GM21619 (cell line): ENCODE data around the gene ZBTB18.
"Not testable (repeated sequence)": the region's sequence is repeated elsewhere in the genome, so short reads cannot be mapped to it uniquely, and the experiment has no call there.

Experiments
- ATAC-seq: cut with Tn5 transposase; IDR thresholded peaks from one replicate; pipeline ENCODE4 v1.9.1; 2021; ENCODE audit not compliant: unreplicated experiment

ZBTB18 gene

GRCh38 chr1:244050835-244051444, at the start of gene ZBTB18:
ZBTB18 (plus strand) TSS chr1:244051283; CDS start chr1:244051432, 149 bp downstream.
- no peak for ATAC-seq

DNA sequence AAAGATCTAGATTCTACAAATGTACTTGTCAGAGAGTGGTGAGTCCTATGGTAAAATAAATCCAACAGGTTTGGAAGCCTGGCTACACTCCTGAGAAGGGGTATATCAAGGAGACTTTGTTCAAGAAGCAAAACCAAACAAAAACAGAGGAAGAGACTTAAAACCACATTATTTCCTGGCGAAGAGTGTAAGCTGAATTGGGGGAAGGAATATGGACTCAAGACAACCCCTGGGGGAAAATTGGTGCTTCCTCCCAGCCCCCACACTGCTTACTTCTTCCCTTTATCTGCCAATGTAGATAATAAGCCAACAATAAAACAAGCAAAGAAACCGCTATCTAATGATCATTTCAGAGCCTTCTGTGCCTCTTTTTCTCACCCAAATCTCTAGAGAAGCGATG, 48.4 kb upstream of the ZBTB18 start:
- no peak for ATAC-seq

- ATAC-seq = no peak
Observed at GRCh38 chr1:244005455-244005854, 45.6 kb upstream of the ZBTB18 start.

DNA sequence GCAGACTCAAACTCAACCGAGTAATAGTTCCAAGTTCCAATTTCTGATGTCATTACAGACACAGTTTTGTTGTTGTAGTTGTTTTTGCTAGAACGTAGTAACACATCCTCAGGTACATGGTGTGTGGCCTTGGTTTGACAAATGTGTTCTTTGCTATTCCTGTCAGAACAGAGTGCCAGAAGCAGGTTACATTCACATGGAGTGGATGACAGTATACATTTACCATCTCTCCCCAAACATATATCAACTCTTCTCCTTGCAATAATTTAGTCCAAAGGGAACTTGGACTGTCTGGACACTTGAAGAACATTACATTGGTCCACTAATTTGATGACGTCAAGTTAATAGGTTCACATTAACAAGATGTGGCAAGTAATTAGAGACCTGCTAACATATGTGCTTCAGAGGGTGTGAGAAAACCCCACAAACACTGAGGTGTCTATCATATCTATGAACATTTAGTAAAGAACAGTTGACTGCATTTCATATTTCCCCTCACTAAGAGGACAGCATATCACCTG, 44.6 kb upstream of the ZBTB18 start:
- no peak for ATAC-seq

GRCh38 chr1:244006961-244007360, 44.1 kb upstream of the ZBTB18 start:
- no peak for ATAC-seq

GRCh38 chr1:244010191-244010590, 40.9 kb upstream of the ZBTB18 start:
- no peak for ATAC-seq

- no peak for ATAC-seq
Observed at GRCh38 chr1:244010703-244011123, 40.4 kb upstream of the ZBTB18 start.

DNA sequence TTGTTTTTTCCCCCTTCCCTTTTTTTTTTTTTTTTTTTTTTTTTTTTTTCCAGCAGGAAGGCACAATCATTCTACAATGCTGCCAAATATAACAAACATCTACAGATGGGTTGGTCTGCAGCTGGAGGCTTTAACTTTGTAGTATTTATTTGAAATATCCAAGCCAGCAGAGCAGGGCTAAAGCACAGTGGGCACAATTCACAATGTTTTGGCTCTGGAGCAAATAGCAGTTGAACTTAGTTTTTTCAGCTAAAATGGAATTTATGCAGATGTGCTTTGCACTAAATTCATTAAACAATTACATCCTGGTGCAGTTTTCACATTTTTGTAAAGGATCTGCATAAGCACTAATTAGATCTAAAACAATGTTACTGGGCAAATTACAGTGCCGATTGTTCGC, 39.8 kb upstream of the ZBTB18 start:
- no peak for ATAC-seq

DNA sequence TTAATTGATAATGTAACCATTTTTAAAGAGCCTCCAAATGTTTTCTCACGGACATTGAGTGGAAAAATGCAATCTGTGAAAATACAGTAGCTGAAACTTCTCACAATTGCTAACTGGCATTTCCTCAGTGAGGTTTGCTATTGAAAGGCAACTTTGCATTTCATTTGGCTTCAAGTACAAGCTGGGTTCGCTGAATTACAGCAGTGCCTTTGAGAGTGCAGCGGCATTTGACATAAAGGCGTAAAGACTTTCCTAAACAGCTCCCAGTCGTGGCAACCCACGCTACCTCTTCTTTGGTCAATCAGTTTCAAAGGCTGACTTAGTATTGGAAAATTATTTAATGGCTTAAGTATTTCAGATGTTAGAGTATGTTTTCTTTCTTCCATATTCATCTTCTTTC, 39.3 kb upstream of the ZBTB18 start:
- ATAC-seq = no peak

- no peak for ATAC-seq
Observed at GRCh38 chr1:244012202-244012601, 38.9 kb upstream of the ZBTB18 start.

GRCh38 chr1:244013100-244013499, 38.0 kb upstream of the ZBTB18 start:
- no peak for ATAC-seq

DNA sequence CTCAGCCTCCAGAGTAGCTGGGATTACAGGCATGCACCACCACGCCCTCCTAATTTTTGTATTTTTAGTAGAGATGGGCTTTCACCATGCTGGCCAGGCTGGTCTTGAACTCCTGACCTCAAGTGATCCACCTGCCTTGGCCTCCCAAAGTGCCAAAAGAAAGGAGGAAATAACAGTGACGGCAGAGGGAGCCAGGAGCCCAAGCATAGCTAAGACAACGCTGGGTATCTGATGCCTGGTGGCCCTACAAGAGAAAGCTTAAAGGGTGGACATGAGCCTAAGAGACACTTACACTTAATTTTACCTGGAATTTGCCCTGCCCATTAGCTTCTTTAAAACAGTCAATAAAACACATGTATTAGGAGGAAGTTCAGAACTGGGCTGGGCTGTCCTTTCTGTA, 36.2 kb upstream of the ZBTB18 start:
- ATAC-seq = not testable (repeated sequence)

- ATAC-seq = no peak
Observed at GRCh38 chr1:244019982-244020485, 31.0 kb upstream of the ZBTB18 start.

DNA sequence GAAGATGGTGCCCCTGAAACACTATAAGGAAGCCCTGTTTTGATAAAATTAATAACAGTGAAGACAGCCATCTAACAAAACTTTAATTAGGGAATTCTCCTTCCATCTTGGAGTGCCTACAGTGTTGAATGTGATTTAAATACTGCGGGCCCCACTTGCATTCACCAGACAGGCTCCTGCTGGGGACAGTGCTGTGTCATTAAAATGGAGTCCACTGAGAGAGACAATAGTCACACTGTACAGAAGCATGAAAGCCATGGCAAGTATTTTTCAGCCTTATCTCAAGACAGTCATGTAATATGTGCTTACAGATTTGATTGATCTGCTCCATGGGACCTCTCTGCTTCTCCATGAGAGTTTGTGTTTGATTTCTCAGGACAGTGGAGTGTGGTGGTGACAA, 29.7 kb upstream of the ZBTB18 start:
- ATAC-seq = no peak

DNA sequence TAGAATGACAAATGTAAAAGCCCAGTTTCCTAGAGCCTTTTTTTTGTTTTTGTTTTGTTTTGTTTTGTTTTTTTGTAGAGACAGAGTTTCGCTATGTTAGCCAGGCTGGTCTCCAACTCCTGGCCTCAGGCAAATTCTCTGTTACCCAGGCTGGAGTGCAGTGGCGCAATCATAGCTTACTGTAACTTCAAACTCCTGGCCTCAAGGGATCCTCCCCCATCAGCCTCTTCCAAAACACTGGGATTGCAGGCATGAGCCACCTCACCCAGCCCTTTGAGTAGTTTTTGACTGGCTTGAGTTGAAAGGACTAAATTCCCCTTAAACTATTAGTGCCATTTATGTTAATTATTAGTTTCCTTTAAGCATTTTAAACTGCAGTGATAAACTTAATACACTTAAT, 28.8 kb upstream of the ZBTB18 start:
- ATAC-seq = no peak

DNA sequence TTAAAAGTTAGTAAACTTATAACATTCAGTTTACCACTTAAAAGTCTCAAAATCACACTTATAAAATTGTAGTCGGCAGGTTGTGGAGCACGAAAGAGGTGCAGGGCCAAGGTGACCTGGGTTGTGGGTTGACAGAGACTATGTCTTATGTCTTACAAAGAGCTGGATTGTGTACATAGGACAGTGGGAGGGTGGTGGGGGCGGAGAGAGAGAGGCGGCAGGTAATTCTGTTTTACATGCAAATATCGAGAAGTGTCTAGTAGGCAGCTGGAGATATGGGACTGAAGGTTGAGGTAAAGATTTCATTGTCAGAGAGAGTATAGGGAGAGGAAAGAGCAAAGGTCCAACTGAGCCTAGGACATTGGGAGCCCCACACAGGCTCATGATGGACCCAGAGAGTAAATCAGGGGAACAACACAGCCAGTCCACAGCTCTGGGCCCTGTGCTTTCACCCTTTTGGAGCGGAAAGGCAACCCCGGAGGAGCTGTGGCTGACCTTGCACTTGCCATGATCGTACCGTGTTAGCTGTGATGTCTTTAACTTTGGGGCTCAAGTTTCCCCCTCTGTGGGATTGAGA, 28.1 kb upstream of the ZBTB18 start:
- no peak for ATAC-seq

DNA sequence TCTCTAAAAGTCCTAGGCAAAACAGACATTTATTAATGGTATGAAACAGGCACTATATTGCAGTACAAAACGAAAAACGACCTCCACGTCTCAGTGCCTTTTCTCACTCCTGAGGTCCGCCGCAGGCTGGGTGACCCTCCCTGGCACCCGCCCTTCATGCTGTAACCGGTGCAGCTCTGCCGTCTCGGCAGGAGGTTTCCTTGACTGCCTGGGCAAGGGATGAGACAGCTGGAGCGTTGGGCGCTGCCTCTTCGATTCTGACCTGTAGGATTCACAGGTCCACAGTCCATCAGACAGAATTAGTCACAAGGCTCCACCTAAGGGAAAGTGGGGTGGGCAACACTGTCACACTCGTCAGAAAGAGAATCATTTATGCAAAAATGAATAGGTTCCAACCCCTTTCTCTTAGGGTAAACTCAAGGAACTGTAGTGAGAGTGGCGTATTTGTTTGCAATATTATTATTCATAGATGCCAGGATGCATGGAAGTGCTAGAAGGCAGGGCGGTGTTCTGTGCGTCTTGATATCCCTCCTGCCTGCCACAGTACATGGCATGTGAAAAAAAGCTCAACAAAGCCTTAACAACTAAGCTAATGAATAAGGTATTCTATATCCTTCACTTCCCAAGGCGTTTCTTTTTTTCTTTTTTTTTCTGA, 23.5 kb upstream of the ZBTB18 start:
- ATAC-seq = no peak

GRCh38 chr1:244028701-244029100, 22.4 kb upstream of the ZBTB18 start:
- ATAC-seq = no peak

GRCh38 chr1:244029124-244029523, 22.0 kb upstream of the ZBTB18 start:
- no peak for ATAC-seq

- no peak for ATAC-seq
Observed at GRCh38 chr1:244030481-244031040, 20.5 kb upstream of the ZBTB18 start.

GRCh38 chr1:244035358-244035757, 15.7 kb upstream of the ZBTB18 start:
- no peak for ATAC-seq

DNA sequence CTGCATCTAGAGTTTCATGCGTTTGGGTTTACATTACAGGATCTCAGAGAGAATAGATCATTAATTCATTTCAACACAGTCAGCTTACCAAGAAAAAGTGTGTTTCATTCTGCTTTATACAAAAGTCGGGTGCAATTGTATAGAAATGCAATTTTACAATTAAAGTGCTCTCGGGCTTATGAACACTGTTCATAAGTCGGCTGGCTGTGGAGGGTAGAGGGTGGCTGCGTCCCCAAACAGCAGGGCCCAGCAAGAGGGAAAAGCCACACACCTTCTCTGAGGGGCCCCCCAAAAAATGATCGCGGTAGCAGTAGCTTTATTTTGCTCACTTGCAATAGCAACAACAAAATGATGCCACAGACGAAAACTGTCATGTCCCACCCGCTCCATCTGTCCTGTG, 13.8 kb upstream of the ZBTB18 start:
- ATAC-seq = no peak
